Fibroblast of lung (primary cell): ENCODE measurements around the gene PARD6B. TPM values are rescaled to one million over a fixed set of nuclear protein-coding genes. Genes with fewer than 3 reads are reported as not detected.

ENCODE experiments used
- DNase-seq, 2 donors: peaks; one replicate each; pipeline versions ENCODE4 v3.0.0 to v3.0.0-alpha.2; 2010; ENCODE audit warnings: low read depth in 2 of 2
- H2AFZ ChIP-seq: 2 replicates; pipeline ENCODE4 v1.5.1; 2012; ENCODE audit warnings: low read length, control low read depth, inconsistent platforms
- H3K27ac ChIP-seq: 2 replicates; pipeline ENCODE4 v1.5.1; 2011; ENCODE audit warnings: low read length, control low read depth; ENCODE audit not compliant: insufficient read depth
- H3K27me3 ChIP-seq: 2 replicates; pipeline ENCODE4 v1.5.1; 2011; ENCODE audit warnings: mild to moderate bottlenecking, low read length; ENCODE audit not compliant: control insufficient read depth, insufficient read depth
- H3K36me3 ChIP-seq: 2 replicates; pipeline ENCODE4 v1.5.1; 2011; ENCODE audit warnings: low read length; ENCODE audit not compliant: control insufficient read depth, insufficient read depth
- H3K4me1 ChIP-seq: 2 replicates; pipeline ENCODE4 v1.5.1; 2011; ENCODE audit warnings: low read length; ENCODE audit not compliant: control insufficient read depth, insufficient read depth; ENCODE audit errors: extremely low read depth
- H3K4me2 ChIP-seq: 2 replicates; pipeline ENCODE4 v1.5.1; 2011; ENCODE audit warnings: low read length, control low read depth; ENCODE audit not compliant: insufficient read depth; ENCODE audit errors: extremely low read depth
- H3K4me3 ChIP-seq, 4 experiments: fragments of 200-600 bp in 1 of 4; sonication (generic) in 1 of 4; replicated peaks in 1 of 4; 2 replicates each; pipeline ENCODE4 v1.5.1; 2011 to 2016; ENCODE audit warnings: low read length in 4 of 4, low read depth in 3 of 4, mild to moderate bottlenecking in 3 of 4, control low read depth in 2 of 4, inconsistent platforms in 1 of 4, mixed read lengths in 1 of 4; ENCODE audit not compliant: insufficient read depth in 1 of 4; ENCODE audit errors: control extremely low read depth in 1 of 4
- H3K79me2 ChIP-seq: 2 replicates; pipeline ENCODE4 v1.5.1; 2012; ENCODE audit warnings: mild to moderate bottlenecking, low read length, inconsistent platforms; ENCODE audit not compliant: control insufficient read depth, insufficient read depth
- H3K9ac ChIP-seq: 2 replicates; pipeline ENCODE4 v1.5.1; 2011; ENCODE audit warnings: mild to moderate bottlenecking, low read length, control low read depth; ENCODE audit not compliant: insufficient read depth
- H3K9me3 ChIP-seq: 2 replicates; pipeline ENCODE4 v1.5.1; 2012; ENCODE audit warnings: low read depth, low read length; ENCODE audit not compliant: control insufficient read depth, insufficient read depth
- H4K20me1 ChIP-seq: 2 replicates; pipeline ENCODE4 v1.5.1; 2011; ENCODE audit warnings: low read length; ENCODE audit not compliant: control insufficient read depth, insufficient read depth; ENCODE audit errors: extremely low read depth
- CTCF ChIP-seq, 2 donors: IDR thresholded peaks in 1 of 2; conservative IDR thresholded peaks in 1 of 2; 1 replicate in 1 of 2; 2 replicates in 1 of 2; pipeline ENCODE4 v1.5.1; 2011 to 2012; ENCODE audit warnings: low read length in 2 of 2, control low read depth in 1 of 2, inconsistent platforms in 1 of 2, low read depth in 1 of 2, mild to moderate bottlenecking in 1 of 2
- EZH2 ChIP-seq: IDR thresholded peaks from 2 replicates; pipeline ENCODE4 v1.5.1; 2012; ENCODE audit warnings: low read length, control low read depth, mild to moderate bottlenecking; ENCODE audit errors: missing control alignments
- polyA plus RNA-seq, 2 donors: library from polyadenylated mRNA; depleted of rRNA in 1 of 2; stranded (reverse) in 1 of 2; unstranded in 1 of 2; fragments of >200 nt; gene quantifications; 2 replicates each; pipeline ENCODE4 v1.2.1, GENCODE V29; 2011 to 2012; ENCODE audit warnings: missing spikeins in 1 of 2
- total RNA-seq: library from RNA; depleted of rRNA; stranded (reverse); fragments of >200 nt; gene quantifications from 2 replicates; pipeline ENCODE4 v1.2.1, GENCODE V29; 2014

PARD6B gene
- total and polyA plus RNA-seq, 2 donors (not counting 1 experiment from before 2014, with no cell fraction given): 0.30 to 0.83 TPM

DNA sequence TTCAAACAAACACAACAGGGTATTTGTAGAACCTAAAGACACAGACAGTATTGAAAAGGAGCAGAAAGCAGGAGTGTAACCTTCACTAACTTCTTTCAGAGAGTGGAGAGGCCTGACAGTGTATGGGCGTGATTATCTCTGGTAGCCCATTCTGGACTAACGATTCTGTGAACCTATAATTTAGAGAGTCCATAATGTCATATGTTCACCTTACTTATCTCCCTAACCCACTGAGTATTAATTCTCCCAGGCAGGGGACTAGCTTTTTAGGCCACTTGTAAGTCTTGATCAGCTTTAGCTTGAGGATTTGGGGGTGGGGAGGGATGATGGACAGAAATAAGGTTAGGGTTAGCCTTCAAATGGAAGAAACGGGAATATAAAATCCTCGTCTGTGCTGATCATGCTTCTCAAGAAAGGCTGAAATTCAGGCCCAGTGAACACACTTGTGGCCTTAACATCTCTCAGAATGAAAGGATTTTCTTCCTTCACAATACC, 2.8 kb upstream of the PARD6B start:
- Histone ChIP-seq H3K27me3 (peaks cover 5% of the 10 kb centered on the region), H3K79me2 (no peaks in the 10 kb centered on the region), H3K4me2 (no peak overlapping the region), H4K20me1 (no peaks in the 10 kb centered on the region), H3K9ac (no peak overlapping the region), H3K4me3 (no peak overlapping the region), H2AFZ (no peak overlapping the region), H3K4me1 (peaks cover 6% of the 10 kb centered on the region), H3K27ac (no peak overlapping the region), H3K9me3 (no peaks in the 10 kb centered on the region), H3K36me3 (no peaks in the 10 kb centered on the region)
- TF ChIP-seq CTCF (conservative IDR thresholded peaks at IDR 0.05 in 1 of 2, IDR thresholded peaks at IDR 0.05 in 1 of 2; ENCODE audit: low read depth in 1 of 2, low read length in 2 of 2): no peak
- no peak for TF ChIP-seq EZH2
- no peak for DNase-seq

DNA sequence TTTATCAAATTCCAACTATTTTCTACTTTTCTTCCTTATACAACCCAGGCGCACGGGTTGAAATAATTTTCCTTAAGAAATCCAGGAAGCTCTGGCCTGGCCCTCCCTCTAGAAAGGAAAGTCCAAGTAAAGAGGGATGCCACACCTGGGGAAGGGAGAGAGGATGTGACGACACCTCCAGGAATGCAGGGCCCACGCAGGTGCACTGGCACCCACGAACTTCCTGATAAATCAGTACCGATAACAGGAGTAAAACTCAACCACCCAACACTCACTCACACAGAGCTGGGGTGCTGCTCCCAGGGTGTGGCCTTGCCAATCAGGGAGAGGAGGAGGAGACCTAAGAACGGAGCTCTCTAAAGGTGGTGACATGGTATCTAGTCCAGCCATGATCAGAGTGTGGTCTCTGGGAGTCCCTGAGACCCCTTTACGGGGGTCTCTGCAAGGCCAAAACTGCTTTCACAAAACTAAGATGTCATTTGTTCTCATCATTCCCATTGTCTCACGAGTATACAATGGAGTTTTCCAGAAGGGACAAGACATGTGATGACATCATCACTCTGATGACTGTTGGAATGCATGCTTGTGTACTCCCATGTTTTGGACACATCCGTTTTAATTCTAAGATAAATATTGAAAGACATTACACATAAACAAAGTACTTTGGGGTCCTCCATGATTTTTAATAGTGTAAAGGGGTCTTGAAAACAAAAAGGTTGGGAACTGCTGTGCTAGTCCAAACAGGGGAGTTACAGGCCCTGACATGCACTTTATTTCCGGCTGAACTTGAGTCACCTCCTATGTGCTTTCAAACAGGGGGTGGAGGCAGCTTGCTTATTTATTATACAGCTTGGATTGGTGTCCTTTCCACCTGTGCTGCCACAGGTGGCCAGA, 2.2 kb upstream of the PARD6B start:
- Histone ChIP-seq H3K4me1 (peaks cover 6% of the 10 kb centered on the region), H3K27me3 (peaks cover 5% of the 10 kb centered on the region), H3K36me3 (no peaks in the 10 kb centered on the region), H3K9ac (no peak overlapping the region), H2AFZ (no peak overlapping the region), H3K4me2 (no peak overlapping the region), H3K9me3 (no peaks in the 10 kb centered on the region), H3K79me2 (no peaks in the 10 kb centered on the region), H4K20me1 (no peaks in the 10 kb centered on the region), H3K27ac (no peak overlapping the region), H3K4me3 (no peak overlapping the region)
- no peak for DNase-seq
- TF ChIP-seq CTCF (conservative IDR thresholded peaks at IDR 0.05 in 1 of 2, IDR thresholded peaks at IDR 0.05 in 1 of 2; ENCODE audit: low read depth in 1 of 2, low read length in 2 of 2): no peak
- no peak for TF ChIP-seq EZH2

GRCh38 chr20:50729901-50730764, 1.2 kb upstream of the PARD6B start:
- peaks cover 2% of the 10 kb centered on the region for H3K4me1 ChIP-seq
- peak overlapping the region; percentile 41 to 68 (median 58) for H3K4me3 ChIP-seq
- no peaks in the 10 kb centered on the region for H4K20me1 ChIP-seq
- H3K4me2 ChIP-seq: peak overlapping the region; percentile 86
- no peaks in the 10 kb centered on the region for H3K79me2 ChIP-seq
- H2AFZ ChIP-seq: peak overlapping the region; percentile 58
- TF ChIP-seq CTCF (conservative IDR thresholded peaks at IDR 0.05 in 1 of 2, IDR thresholded peaks at IDR 0.05 in 1 of 2; ENCODE audit: low read depth in 1 of 2, low read length in 2 of 2) (no peak), EZH2 (no peak)
- H3K27ac ChIP-seq: no peak overlapping the region
- peaks cover 5% of the 10 kb centered on the region for H3K27me3 ChIP-seq
- no peak overlapping the region for H3K9ac ChIP-seq
- peak; percentile 33 to 39 for DNase-seq
- H3K36me3 ChIP-seq: no peaks in the 10 kb centered on the region
- no peaks in the 10 kb centered on the region for H3K9me3 ChIP-seq
